ENCODE measurements around the gene DLG2. TPM values are rescaled to one million over a fixed set of nuclear protein-coding genes. Genes with fewer than 3 reads are reported as not detected.
"Not testable (repeated sequence)": the region's sequence is repeated elsewhere in the genome, so short reads cannot be mapped to it uniquely, and the experiment has no call there.

DLG2 gene
- total RNA-seq, 2 experiments from 2014 or later = 1.3 to 1.7 TPM

- Mint-ChIP-seq H3K4me3 (no peak overlapping the region), H3K27me3 (peaks cover 2% of the 10 kb centered on the region)
- POLR2A ChIA-PET = no interaction called here
Measured at GRCh38 chr11:83760932-83761331, 1866.2 kb downstream of the DLG2 start.

GRCh38 chr11:83759148-83759547 lies 1868.0 kb downstream of the DLG2 start:
- Mint-ChIP-seq H3K9me3 (no peaks in the 10 kb centered on the region), H3K27me3 (peaks cover 2% of the 10 kb centered on the region), H3K27ac (no peak overlapping the region), H3K4me1 (no peaks in the 10 kb centered on the region), H3K36me3 (ENCODE audit: low read depth) (no peaks in the 10 kb centered on the region), H3K4me3 (no peak overlapping the region)
- ChIA-PET POLR2A (no interaction called here), CTCF (no interaction called here)
- DNase-seq = no peak

More at GRCh38 chr11:83760932-83761331, 1866.2 kb downstream of the DLG2 start:
- Mint-ChIP-seq H3K36me3 (ENCODE audit: low read depth) (no peaks in the 10 kb centered on the region), H3K9me3 (no peaks in the 10 kb centered on the region), H3K27ac (no peak overlapping the region), H3K4me1 (no peaks in the 10 kb centered on the region)
- CTCF ChIA-PET = no interaction called here
- DNase-seq = no peak

GRCh38 chr11:83751041-83751440 lies 1876.1 kb downstream of the DLG2 start:
- POLR2A ChIA-PET = no interaction called here
- CTCF ChIA-PET = no interaction called here
- Mint-ChIP-seq H3K27ac (no peak overlapping the region), H3K27me3 (no peaks in the 10 kb centered on the region), H3K36me3 (ENCODE audit: low read depth) (no peaks in the 10 kb centered on the region), H3K4me3 (no peak overlapping the region), H3K9me3 (no peaks in the 10 kb centered on the region), H3K4me1 (no peaks in the 10 kb centered on the region)
- no peak for DNase-seq

GRCh38 chr11:83746921-83747585 lies 1880.1 kb downstream of the DLG2 start:
- POLR2A ChIA-PET = no interaction called here
- H3K4me1 Mint-ChIP-seq = no peaks in the 10 kb centered on the region
- H3K27me3 Mint-ChIP-seq = no peaks in the 10 kb centered on the region
- DNase-seq = no peak
- no peaks in the 10 kb centered on the region for H3K9me3 Mint-ChIP-seq
- no peak overlapping the region for H3K27ac Mint-ChIP-seq
- H3K4me3 Mint-ChIP-seq = no peak overlapping the region
- CTCF ChIA-PET = no interaction called here
- no peaks in the 10 kb centered on the region for H3K36me3 Mint-ChIP-seq (ENCODE audit: low read depth)

GRCh38 chr11:83744620-83745192 lies 1882.4 kb downstream of the DLG2 start:
- Mint-ChIP-seq H3K36me3 (ENCODE audit: low read depth) (no peaks in the 10 kb centered on the region), H3K27ac (no peak overlapping the region), H3K4me1 (no peaks in the 10 kb centered on the region), H3K27me3 (no peaks in the 10 kb centered on the region), H3K9me3 (no peaks in the 10 kb centered on the region), H3K4me3 (no peak overlapping the region)
- DNase-seq = no peak
- ChIA-PET CTCF (no interaction called here), POLR2A (no interaction called here)

GRCh38 chr11:83736684-83737083 lies 1890.5 kb downstream of the DLG2 start:
- no peaks in the 10 kb centered on the region for H3K4me1 Mint-ChIP-seq
- no peaks in the 10 kb centered on the region for H3K36me3 Mint-ChIP-seq (ENCODE audit: low read depth)
- CTCF ChIA-PET = no interaction called here
- H3K27me3 Mint-ChIP-seq = peaks cover 4% of the 10 kb centered on the region
- POLR2A ChIA-PET = no interaction called here
- H3K4me3 Mint-ChIP-seq = no peak overlapping the region
- DNase-seq = no peak
- no peak overlapping the region for H3K27ac Mint-ChIP-seq
- no peaks in the 10 kb centered on the region for H3K9me3 Mint-ChIP-seq

- Mint-ChIP-seq H3K36me3 (ENCODE audit: low read depth) (no peaks in the 10 kb centered on the region), H3K27me3 (peaks cover 4% of the 10 kb centered on the region), H3K4me3 (no peak overlapping the region), H3K27ac (no peak overlapping the region), H3K4me1 (no peaks in the 10 kb centered on the region), H3K9me3 (no peaks in the 10 kb centered on the region)
- ChIA-PET CTCF (no interaction called here), POLR2A (no interaction called here)
- DNase-seq = no peak
Measured at GRCh38 chr11:83734120-83734519, 1893.0 kb downstream of the DLG2 start.

- H3K4me1 Mint-ChIP-seq; DNase-seq; POLR2A ChIA-PET; H3K9me3 Mint-ChIP-seq; H3K27ac Mint-ChIP-seq; H3K4me3 Mint-ChIP-seq; H3K36me3 Mint-ChIP-seq (ENCODE audit: low read depth); CTCF ChIA-PET: not testable (repeated sequence)
- H3K27me3 Mint-ChIP-seq = peaks cover 10% of the 10 kb centered on the region
Measured at GRCh38 chr11:83731288-83731687, 1895.9 kb downstream of the DLG2 start.

GRCh38 chr11:83728281-83728680 lies 1898.9 kb downstream of the DLG2 start:
- no peaks in the 10 kb centered on the region for H3K36me3 Mint-ChIP-seq (ENCODE audit: low read depth)
- ChIA-PET POLR2A (no interaction called here), CTCF (no interaction called here)
- no peaks in the 10 kb centered on the region for H3K9me3 Mint-ChIP-seq
- no peak overlapping the region for H3K27ac Mint-ChIP-seq
- peaks cover 2% of the 10 kb centered on the region for H3K4me1 Mint-ChIP-seq
- H3K4me3 Mint-ChIP-seq = no peak overlapping the region
- no peak for DNase-seq
- H3K27me3 Mint-ChIP-seq = peaks cover 23% of the 10 kb centered on the region

GRCh38 chr11:83727251-83727650 lies 1899.9 kb downstream of the DLG2 start:
- peaks cover 2% of the 10 kb centered on the region for H3K4me1 Mint-ChIP-seq
- H3K9me3 Mint-ChIP-seq = no peaks in the 10 kb centered on the region
- ChIA-PET POLR2A (no interaction called here), CTCF (no interaction called here)
- no peak for DNase-seq
- H3K27me3 Mint-ChIP-seq = peaks cover 23% of the 10 kb centered on the region
- no peak overlapping the region for H3K27ac Mint-ChIP-seq
- H3K4me3 Mint-ChIP-seq = no peak overlapping the region
- no peaks in the 10 kb centered on the region for H3K36me3 Mint-ChIP-seq (ENCODE audit: low read depth)

GRCh38 chr11:83726316-83726715 lies 1900.8 kb downstream of the DLG2 start:
- DNase-seq = no peak

GRCh38 chr11:83725728-83726127 lies 1901.4 kb downstream of the DLG2 start:
- H3K9me3 Mint-ChIP-seq = no peaks in the 10 kb centered on the region
- ChIA-PET POLR2A (no interaction called here), CTCF (no interaction called here)
- peaks cover 23% of the 10 kb centered on the region for H3K27me3 Mint-ChIP-seq
- no peak overlapping the region for H3K27ac Mint-ChIP-seq
- no peak overlapping the region for H3K4me3 Mint-ChIP-seq
- no peak for DNase-seq
- peaks cover 2% of the 10 kb centered on the region for H3K4me1 Mint-ChIP-seq
- H3K36me3 Mint-ChIP-seq (ENCODE audit: low read depth) = no peaks in the 10 kb centered on the region

More at GRCh38 chr11:83726316-83726715, 1900.8 kb downstream of the DLG2 start:
- no peaks in the 10 kb centered on the region for H3K36me3 Mint-ChIP-seq (ENCODE audit: low read depth)
- peaks cover 23% of the 10 kb centered on the region for H3K27me3 Mint-ChIP-seq
- H3K9me3 Mint-ChIP-seq = no peaks in the 10 kb centered on the region
- POLR2A ChIA-PET = no interaction called here
- H3K4me1 Mint-ChIP-seq = peaks cover 2% of the 10 kb centered on the region
- H3K4me3 Mint-ChIP-seq = no peak overlapping the region
- CTCF ChIA-PET = no interaction called here
- no peak overlapping the region for H3K27ac Mint-ChIP-seq

GRCh38 chr11:83725269-83725560 lies 1901.9 kb downstream of the DLG2 start:
- H3K36me3 Mint-ChIP-seq (ENCODE audit: low read depth) = no peaks in the 10 kb centered on the region
- H3K4me3 Mint-ChIP-seq = no peak overlapping the region
- POLR2A ChIA-PET = no interaction called here
- H3K27me3 Mint-ChIP-seq = peaks cover 23% of the 10 kb centered on the region
- no peaks in the 10 kb centered on the region for H3K9me3 Mint-ChIP-seq
- H3K27ac Mint-ChIP-seq = no peak overlapping the region
- DNase-seq = no peak
- peaks cover 2% of the 10 kb centered on the region for H3K4me1 Mint-ChIP-seq
- CTCF ChIA-PET = no interaction called here

- peak overlapping the region; percentile 47 for H3K4me3 Mint-ChIP-seq
- no peak overlapping the region for H3K27ac Mint-ChIP-seq
- ChIA-PET CTCF (interaction anchor here (0.6 to 1.6 kb wide), 3 partner anchors 8 to 431 kb away, joined by 3 to 13 read pairs (median 4); no protein-coding TSS in a partner anchor), POLR2A (no interaction called here)
- H3K27me3 Mint-ChIP-seq = peaks cover 23% of the 10 kb centered on the region
- DNase-seq = no peak
- H3K36me3 Mint-ChIP-seq (ENCODE audit: low read depth) = no peaks in the 10 kb centered on the region
- no peaks in the 10 kb centered on the region for H3K9me3 Mint-ChIP-seq
- H3K4me1 Mint-ChIP-seq = peaks cover 2% of the 10 kb centered on the region
Measured at GRCh38 chr11:83723999-83724398, 1903.1 kb downstream of the DLG2 start.

All from activated CD4-positive, alpha-beta memory T cell treated with anti-CD3 and anti-CD28 coated beads, Interleukin-2, amount 10 ng/mL, durations not matched to agents 7 days and 5 days (primary cell).